Ectodermal cell (in vitro differentiated cells): ENCODE data around the gene PLEKHA7.

Experiments
- H3K27ac ChIP-seq: 2 replicates; pipeline ENCODE4 v1.7.0; 2013; ENCODE audit warnings: mild to moderate bottlenecking, low read depth, low read length; ENCODE audit not compliant: insufficient read depth, poor library complexity, severe bottlenecking
- H3K27me3 ChIP-seq: 2 replicates; pipeline ENCODE4 v1.7.0; 2013; ENCODE audit warnings: mild to moderate bottlenecking, low read length; ENCODE audit not compliant: insufficient read depth, control insufficient read depth, poor library complexity, severe bottlenecking
- H3K36me3 ChIP-seq: one replicate; pipeline ENCODE4 v1.7.0; 2013; ENCODE audit warnings: low read length; ENCODE audit not compliant: control insufficient read depth, insufficient read depth
- H3K4me1 ChIP-seq: one replicate; pipeline ENCODE4 v1.7.0; 2013; ENCODE audit warnings: low read length; ENCODE audit not compliant: control insufficient read depth, insufficient read depth
- H3K4me3 ChIP-seq: 2 replicates; pipeline ENCODE4 v1.7.0; 2013; ENCODE audit warnings: low read depth, low read length, control low read depth; ENCODE audit not compliant: insufficient read depth
- H3K9me3 ChIP-seq: 2 replicates; pipeline ENCODE4 v1.7.0; 2013; ENCODE audit warnings: mild to moderate bottlenecking, low read length, moderate library complexity; ENCODE audit not compliant: control insufficient read depth
- WGBS, 2 experiments: methylation state at CpG; one replicate each; pipeline ENCODE4 v1.1.7; 2013; ENCODE audit warnings: missing lambda C conversion rate in 2 of 2; 5-methylcytosine and 5-hydroxymethylcytosine counted together

Gene PLEKHA7

DNA sequence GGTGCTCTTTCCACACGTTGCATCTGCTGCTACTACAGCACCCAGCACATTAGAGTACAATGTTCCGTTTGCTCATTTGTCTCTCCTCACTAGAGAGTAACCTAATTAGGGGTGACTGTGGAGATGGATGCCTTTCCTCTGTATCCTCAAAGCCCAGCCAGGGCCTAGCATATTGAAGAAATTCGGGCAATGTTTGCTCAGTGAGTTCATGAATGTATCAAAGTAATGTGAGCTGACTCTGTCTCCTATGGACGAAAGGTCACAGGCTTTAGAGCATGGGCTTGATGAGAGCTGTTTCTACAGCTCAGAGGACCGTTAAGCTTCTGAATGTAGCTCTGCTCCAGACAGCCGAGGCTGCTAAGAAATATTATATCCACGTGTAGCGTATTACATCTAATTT is 208.3 kb downstream of the PLEKHA7 start:
- Histone ChIP-seq H3K4me3 (no peak overlapping the region), H3K27ac (no peak overlapping the region), H3K27me3 (no peaks in the 10 kb centered on the region), H3K4me1 (peaks cover 3% of the 10 kb centered on the region), H3K36me3 (no peaks in the 10 kb centered on the region), H3K9me3 (no peaks in the 10 kb centered on the region)
- 89 to 92% methylated on average over 8 of the region's 8 CpGs for WGBS, 2 experiments

DNA sequence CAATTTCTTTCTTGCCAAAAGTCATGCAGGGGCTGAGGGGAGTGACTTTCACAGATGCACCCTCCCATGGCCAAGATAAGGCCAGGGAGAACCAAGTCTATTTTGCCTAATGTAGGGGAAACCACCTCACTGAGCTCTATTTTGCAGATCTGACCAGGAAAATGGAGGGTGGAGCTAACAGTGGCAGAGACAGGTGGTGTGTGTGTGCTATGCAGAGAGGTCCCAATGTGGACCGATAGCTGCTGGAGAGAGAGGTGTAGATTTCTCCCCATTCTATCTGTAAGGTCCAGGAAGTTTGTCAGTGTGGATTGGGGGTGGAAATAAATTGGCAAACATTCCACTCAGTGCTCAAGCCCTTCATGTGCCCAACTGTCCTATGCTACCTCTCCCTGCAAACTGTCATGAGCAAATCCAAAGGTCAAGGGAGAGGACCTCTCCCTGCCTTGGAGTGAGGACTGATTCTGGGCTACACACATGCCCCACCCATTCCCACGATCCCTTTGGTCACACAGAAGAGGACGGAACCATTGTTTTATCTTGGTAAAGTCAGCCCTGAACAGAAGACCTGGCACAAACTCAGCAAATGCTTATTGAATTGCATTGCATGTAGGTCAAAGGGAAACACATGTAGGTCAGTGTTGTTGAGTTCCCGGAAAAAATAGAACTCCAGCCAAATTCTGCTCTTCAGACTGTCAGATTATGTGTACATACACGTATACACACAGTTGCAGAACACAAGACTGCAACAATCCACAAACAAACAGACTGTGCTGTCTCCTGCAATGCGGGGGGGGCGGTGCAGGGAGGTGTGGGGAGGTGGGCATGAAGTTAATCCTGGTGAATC is 209.9 kb downstream of the PLEKHA7 start:
- H3K4me1 ChIP-seq, result peaks cover 6% of the 10 kb centered on the region
- 95 to 96% methylated on average over 7 of the region's 7 CpGs for WGBS, 2 experiments
- H3K36me3 ChIP-seq, result no peaks in the 10 kb centered on the region
- no peaks in the 10 kb centered on the region for H3K9me3 ChIP-seq
- H3K4me3 ChIP-seq, result no peak overlapping the region
- H3K27ac ChIP-seq, result no peak overlapping the region
- H3K27me3 ChIP-seq, result no peaks in the 10 kb centered on the region

DNA sequence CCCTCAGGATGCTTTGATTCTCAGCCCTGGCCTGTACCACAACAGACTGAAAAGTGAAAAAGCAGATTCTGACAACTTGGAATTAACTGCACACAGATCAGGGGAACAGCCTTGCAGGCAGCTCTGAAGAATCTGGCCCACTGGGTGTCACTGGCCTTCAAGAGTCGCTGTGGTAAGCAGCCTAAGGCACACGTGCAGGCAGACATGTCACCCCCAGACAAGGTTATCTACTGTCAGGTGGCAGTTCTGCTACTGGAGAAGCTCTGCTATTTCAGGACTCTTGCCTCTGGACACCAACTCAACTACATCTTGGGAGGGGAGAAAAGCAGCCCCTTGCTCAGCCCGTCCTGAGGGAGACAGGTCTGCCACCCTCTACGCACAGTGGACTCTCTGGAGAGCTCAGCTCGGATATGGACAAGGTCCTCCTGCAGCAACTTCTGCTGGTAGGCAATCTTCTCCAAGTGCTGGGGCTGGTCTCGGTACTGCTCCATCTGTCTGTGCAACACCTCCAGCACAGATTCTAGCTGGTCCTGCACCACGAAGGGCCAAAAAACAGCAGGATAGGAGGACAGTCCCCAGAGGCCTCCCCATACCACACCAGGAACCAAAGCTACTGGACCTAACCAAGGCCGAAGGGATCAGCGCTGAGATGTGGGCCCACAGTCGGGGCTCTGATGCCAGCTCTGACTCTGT is 212.8 kb downstream of the PLEKHA7 start:
- Histone ChIP-seq H3K4me3 (no peak overlapping the region), H3K9me3 (no peaks in the 10 kb centered on the region), H3K36me3 (no peaks in the 10 kb centered on the region), H3K27ac (no peak overlapping the region), H3K4me1 (peaks cover 14% of the 10 kb centered on the region), H3K27me3 (no peaks in the 10 kb centered on the region)
- 93 to 96% methylated on average over 10 of the region's 10 CpGs for WGBS, 2 experiments

DNA sequence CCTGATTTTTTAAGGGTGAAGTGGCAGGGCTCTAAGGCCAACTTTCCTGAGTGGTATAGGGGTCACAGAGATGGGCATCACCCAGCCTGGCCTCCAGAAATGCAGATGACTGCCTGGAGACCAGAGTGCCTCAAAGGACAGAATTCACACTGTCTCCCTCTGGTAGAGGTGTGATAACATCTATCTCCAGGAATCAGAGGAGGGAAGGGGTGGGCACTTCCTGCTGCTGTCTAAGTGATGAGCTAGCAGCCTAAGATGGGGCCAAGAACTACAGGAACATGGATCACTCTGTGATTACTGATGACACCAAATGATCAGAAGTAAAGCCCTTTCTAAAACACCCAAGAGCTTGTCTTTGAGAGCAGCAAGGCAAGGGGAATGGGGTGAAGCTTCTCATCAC is 213.8 kb downstream of the PLEKHA7 start:
- H3K4me3 ChIP-seq, result no peak overlapping the region
- H3K9me3 ChIP-seq, result no peaks in the 10 kb centered on the region
- H3K27ac ChIP-seq, result no peak overlapping the region
- no peaks in the 10 kb centered on the region for H3K36me3 ChIP-seq
- no peaks in the 10 kb centered on the region for H3K27me3 ChIP-seq
- peaks cover 14% of the 10 kb centered on the region for H3K4me1 ChIP-seq

- Histone ChIP-seq H3K9me3 (no peaks in the 10 kb centered on the region), H3K36me3 (no peaks in the 10 kb centered on the region), H3K4me3 (no peak overlapping the region), H3K27ac (no peak overlapping the region), H3K4me1 (peaks cover 17% of the 10 kb centered on the region), H3K27me3 (no peaks in the 10 kb centered on the region)
These were observed 214.3 kb downstream of the PLEKHA7 start for GRCh38 chr11:16799890-16800289.

DNA sequence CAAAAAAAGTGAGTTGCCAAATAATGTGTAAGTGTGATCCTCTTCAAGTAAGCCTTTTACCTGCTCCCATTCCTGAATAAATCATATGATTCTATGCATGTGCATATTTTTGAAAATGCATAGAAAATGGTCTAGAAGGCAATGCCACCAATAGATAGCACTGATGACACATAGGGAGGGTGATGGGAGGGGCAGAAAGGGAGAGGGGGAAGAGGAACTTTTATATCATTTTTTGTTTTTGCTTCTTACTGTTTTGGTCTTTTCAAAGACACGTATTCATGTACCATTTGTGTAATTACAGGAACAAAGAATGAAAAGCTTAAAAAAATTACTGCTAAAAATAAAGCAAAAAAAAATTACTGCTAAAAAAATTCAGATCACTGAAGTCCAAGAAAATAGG is 215.0 kb downstream of the PLEKHA7 start:
- Histone ChIP-seq H3K27me3 (no peaks in the 10 kb centered on the region), H3K4me3 (no peak overlapping the region), H3K9me3 (no peaks in the 10 kb centered on the region), H3K36me3 (no peaks in the 10 kb centered on the region), H3K27ac (no peak overlapping the region), H3K4me1 (peaks cover 21% of the 10 kb centered on the region)
- WGBS, 2 experiments, result 100% methylated on average over 1 of the region's 1 CpG; no CpG with 5 or more reads in 1 of the 2 experiments

- no peak overlapping the region for H3K27ac ChIP-seq
- H3K36me3 ChIP-seq, result no peaks in the 10 kb centered on the region
- WGBS, 2 experiments, result 82 to 85% methylated on average over 2 to 3 of the region's 3 CpGs
- no peaks in the 10 kb centered on the region for H3K27me3 ChIP-seq
- H3K4me1 ChIP-seq, result peaks cover 21% of the 10 kb centered on the region
- no peak overlapping the region for H3K4me3 ChIP-seq
- no peaks in the 10 kb centered on the region for H3K9me3 ChIP-seq
These were observed 216.4 kb downstream of the PLEKHA7 start for GRCh38 chr11:16797776-16798175.

DNA sequence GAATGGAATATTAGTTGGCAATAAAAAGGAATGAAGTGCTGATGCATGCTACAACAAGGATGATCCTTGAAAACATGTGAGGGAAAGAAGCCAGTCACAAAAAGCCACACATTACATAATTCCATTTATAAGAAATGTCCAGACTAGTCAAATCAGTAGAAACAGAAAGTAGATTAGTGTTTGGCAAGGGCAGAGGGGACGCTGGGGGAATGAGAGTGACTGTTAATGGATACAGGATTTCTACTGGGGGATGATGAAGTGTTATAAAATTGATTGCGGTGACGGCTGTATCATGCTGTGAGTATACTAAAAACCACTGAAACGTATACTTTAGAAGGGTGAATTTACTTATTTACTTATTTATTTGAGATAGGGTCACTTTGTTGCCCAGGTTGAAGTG is 217.9 kb downstream of the PLEKHA7 start:
- no peak overlapping the region for H3K27ac ChIP-seq
- H3K9me3 ChIP-seq, result no peaks in the 10 kb centered on the region
- peaks cover 21% of the 10 kb centered on the region for H3K4me1 ChIP-seq
- H3K36me3 ChIP-seq, result no peaks in the 10 kb centered on the region
- H3K4me3 ChIP-seq, result no peak overlapping the region
- 96 to 98% methylated on average over 4 of the region's 4 CpGs for WGBS, 2 experiments
- no peaks in the 10 kb centered on the region for H3K27me3 ChIP-seq

DNA sequence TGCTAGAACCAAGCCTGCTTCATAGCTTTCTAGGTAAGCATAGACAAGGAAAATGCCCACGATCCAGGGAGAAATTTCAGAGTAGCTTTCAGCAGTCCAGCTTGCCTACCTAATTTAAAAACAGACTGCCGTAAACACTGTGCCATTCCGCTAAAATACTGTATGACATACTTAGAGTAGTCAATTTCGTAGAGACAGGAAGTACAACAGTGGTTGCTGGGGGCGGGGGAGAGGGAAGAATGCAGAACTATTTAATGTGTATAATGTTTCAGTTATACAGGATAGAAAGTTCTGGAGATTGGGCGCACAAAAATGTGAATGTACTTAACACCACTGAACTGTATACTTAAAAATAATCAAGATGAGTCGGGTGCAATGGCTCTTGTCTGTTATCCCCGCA is 219.1 kb downstream of the PLEKHA7 start:
- H3K27me3 ChIP-seq, result no peaks in the 10 kb centered on the region
- WGBS, 2 experiments, result 90 to 95% methylated on average over 8 of the region's 8 CpGs
- no peak overlapping the region for H3K4me3 ChIP-seq
- H3K36me3 ChIP-seq, result no peaks in the 10 kb centered on the region
- H3K27ac ChIP-seq, result no peak overlapping the region
- no peaks in the 10 kb centered on the region for H3K9me3 ChIP-seq
- peaks cover 20% of the 10 kb centered on the region for H3K4me1 ChIP-seq

DNA sequence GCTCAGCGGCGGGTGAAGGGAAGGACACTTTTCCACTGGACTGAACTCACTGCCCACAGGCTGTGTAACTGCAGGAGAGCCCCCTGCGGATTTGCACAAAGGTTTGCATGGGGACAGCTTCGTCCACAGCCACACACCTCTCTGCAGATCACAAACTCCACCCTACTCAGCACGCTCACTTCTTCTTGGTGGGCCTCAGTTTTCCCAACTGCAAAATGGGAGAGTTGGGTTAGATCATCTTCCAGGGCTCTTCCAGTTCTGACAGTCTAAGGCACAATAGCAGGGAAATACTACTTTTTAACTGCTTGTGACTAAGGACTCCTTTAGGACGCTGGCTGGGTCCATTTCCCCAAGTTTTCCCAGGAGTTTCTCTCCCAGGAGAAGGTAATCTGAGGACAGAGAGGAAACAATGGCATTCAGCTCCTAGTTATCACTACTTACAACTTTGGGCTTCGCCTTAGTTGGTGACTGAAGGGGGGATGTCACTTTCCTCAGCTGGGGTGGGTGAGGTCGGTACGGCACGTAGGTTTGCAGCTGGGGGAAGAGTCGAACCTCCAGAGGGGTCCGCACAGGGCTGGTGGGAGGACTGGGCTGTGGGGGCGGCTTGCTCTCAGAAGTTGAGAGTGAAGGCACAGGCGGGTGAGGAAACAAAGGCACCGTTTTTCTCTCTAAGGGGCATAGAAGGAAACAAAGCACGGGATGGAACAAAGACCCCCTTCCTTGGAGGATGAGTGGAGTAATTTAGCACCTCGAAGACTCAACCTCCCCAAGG is 220.0 kb downstream of the PLEKHA7 start:
- Histone ChIP-seq H3K27ac (peak overlapping the region; percentile 22), H3K4me3 (no peak overlapping the region), H3K36me3 (no peaks in the 10 kb centered on the region), H3K9me3 (no peaks in the 10 kb centered on the region), H3K4me1 (peaks cover 15% of the 10 kb centered on the region), H3K27me3 (no peaks in the 10 kb centered on the region)
- WGBS, 2 experiments, result 64 to 66% methylated on average over 17 of the region's 17 CpGs
